Activated naive CD4-positive, alpha-beta T cell treated with anti-CD3 and anti-CD28 coated beads for 36 hours (primary cell): ENCODE data around the gene ALDH7A1. TPM values are rescaled to one million over a fixed set of nuclear protein-coding genes. Genes with fewer than 3 reads are reported as not detected.

Experiments used
- CTCF ChIA-PET: fragments of 350-600 bp; sonication (Branson Sonifier 250); formaldehyde crosslinking; loops from one replicate; lab custom pipeline; 2021; ENCODE audit warnings: antibody characterized with exemption; lab: Charles Lee
- DNase-seq: peaks from one replicate; pipeline ENCODE4 v3.0.0-alpha.2; 2020
- H3K27ac Mint-ChIP-seq: one replicate; pipeline ENCODE4 v1.8.0; 2021; ENCODE audit warnings: mild to moderate bottlenecking, mixed read lengths
- H3K27me3 Mint-ChIP-seq: one replicate; pipeline ENCODE4 v1.8.0; 2021; ENCODE audit warnings: low read depth, mixed read lengths
- H3K36me3 Mint-ChIP-seq: one replicate; pipeline ENCODE4 v1.8.0; 2021; ENCODE audit warnings: low read depth, mixed read lengths
- H3K4me1 Mint-ChIP-seq: one replicate; pipeline ENCODE4 v1.8.0; 2021; ENCODE audit warnings: low read depth, mixed read lengths
- H3K4me3 Mint-ChIP-seq: one replicate; pipeline ENCODE4 v1.8.0; 2021; ENCODE audit warnings: mild to moderate bottlenecking, moderate library complexity, mixed read lengths
- H3K9me3 Mint-ChIP-seq: one replicate; pipeline ENCODE4 v1.8.0; 2021; ENCODE audit warnings: mixed read lengths
- intact Hi-C: fragments of 100-400 bp; cut with micrococcal nuclease; formaldehyde crosslinking; loops from one replicate; pipeline ENCODE4 v1.15.1; 2023
- total RNA-seq, 2 experiments: library from RNA; stranded (reverse); gene quantifications; one replicate each; pipeline ENCODE4 v1.2.3, GENCODE V29; 2021

ALDH7A1 gene
- total RNA-seq, 2 experiments from 2014 or later = 10.3 to 11.3 TPM

DNA sequence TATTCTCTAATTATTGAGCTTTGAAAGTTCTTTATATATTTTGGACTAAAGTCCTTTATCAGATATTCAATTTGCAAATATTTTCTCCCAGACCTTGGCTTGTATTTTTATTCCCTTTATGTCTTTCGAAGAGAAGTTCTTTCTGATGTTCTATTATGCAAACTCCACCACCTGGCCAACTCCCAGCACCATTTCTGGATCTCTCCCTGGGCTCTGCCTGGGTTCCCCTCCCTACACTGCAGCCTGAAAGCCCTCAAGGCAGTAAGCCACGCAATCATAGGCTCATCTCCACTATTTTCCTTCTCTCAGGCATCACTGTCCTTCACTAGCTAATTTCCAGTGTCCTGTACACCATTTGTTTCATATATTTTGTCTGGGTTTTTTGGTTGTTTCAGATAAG, 95.7 kb downstream of the ALDH7A1 start:
- intact Hi-C loops = no loop called here
- no peaks in the 10 kb centered on the region for H3K27me3 Mint-ChIP-seq

DNA sequence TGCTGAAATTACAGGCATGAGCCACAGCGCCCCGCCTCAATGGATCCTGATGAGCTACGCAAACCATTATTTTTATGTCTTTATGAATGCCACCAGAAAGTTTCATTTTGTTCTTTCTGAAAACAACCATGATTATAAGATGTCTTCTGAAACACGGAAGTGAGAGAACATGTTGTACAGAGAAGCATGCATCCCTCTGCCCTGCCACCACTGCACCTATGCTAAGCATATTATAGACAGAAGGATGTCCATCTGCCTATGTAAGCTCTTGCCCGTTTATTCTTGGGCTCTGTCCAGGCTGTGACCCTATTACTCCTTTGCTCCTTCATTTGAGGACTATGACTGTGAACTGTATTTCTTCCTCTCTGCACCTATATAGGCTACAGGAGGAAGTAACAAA, 97.5 kb downstream of the ALDH7A1 start:
- CTCF ChIA-PET = interaction anchor here (1.0 to 4.7 kb wide), 5 partner anchors 12 to 160 kb away, joined by 3 to 35 read pairs (median 3); no protein-coding TSS in a partner anchor
- Mint-ChIP-seq H3K27ac (no peak overlapping the region), H3K4me3 (no peak overlapping the region), H3K9me3 (no peaks in the 10 kb centered on the region), H3K27me3 (no peaks in the 10 kb centered on the region), H3K4me1 (peaks cover 8% of the 10 kb centered on the region), H3K36me3 (peaks cover 2% of the 10 kb centered on the region)
- intact Hi-C loops = no loop called here
- no peak for DNase-seq

More for the DNA sequence above, 95.7 kb downstream of the ALDH7A1 start:
- H3K27ac Mint-ChIP-seq = no peak overlapping the region
- no peak overlapping the region for H3K4me3 Mint-ChIP-seq
- peaks cover 1% of the 10 kb centered on the region for H3K36me3 Mint-ChIP-seq
- peaks cover 18% of the 10 kb centered on the region for H3K4me1 Mint-ChIP-seq
- no peak for DNase-seq
- no peaks in the 10 kb centered on the region for H3K9me3 Mint-ChIP-seq
- CTCF ChIA-PET = interaction anchor here (0.6 to 4.7 kb wide), 37 partner anchors 9 to 507 kb away, joined by 3 to 83 read pairs (median 5); partner anchors contain the start of gene GRAMD2B

- Mint-ChIP-seq H3K36me3 (peaks cover 7% of the 10 kb centered on the region), H3K27me3 (no peaks in the 10 kb centered on the region), H3K9me3 (no peaks in the 10 kb centered on the region), H3K4me1 (no peaks in the 10 kb centered on the region), H3K4me3 (no peak overlapping the region), H3K27ac (no peak overlapping the region)
- CTCF ChIA-PET = interaction anchor here (1.0 kb wide), 1 partner anchor 140 kb away, joined by 3 read pairs; no protein-coding TSS in a partner anchor
- no peak for DNase-seq
- intact Hi-C loops = no loop called here
Measured at GRCh38 chr5:126494393-126494792, 100.6 kb downstream of the ALDH7A1 start.

GRCh38 chr5:126492939-126493338, 102.1 kb downstream of the ALDH7A1 start:
- H3K9me3 Mint-ChIP-seq = no peaks in the 10 kb centered on the region
- H3K4me1 Mint-ChIP-seq = no peaks in the 10 kb centered on the region
- H3K4me3 Mint-ChIP-seq = no peak overlapping the region
- H3K27me3 Mint-ChIP-seq = no peaks in the 10 kb centered on the region
- peaks cover 11% of the 10 kb centered on the region for H3K36me3 Mint-ChIP-seq
- intact Hi-C loops = loop anchor here (1.0 kb wide), 1 partner anchor 139 kb away; no protein-coding TSS in a partner anchor
- H3K27ac Mint-ChIP-seq = no peak overlapping the region
- CTCF ChIA-PET = interaction anchor here (1.4 to 7.4 kb wide), 2 partner anchors 7 to 50 kb away, joined by 3 to 39 read pairs; no protein-coding TSS in a partner anchor
- DNase-seq = peak; percentile 35

GRCh38 chr5:126490167-126490940, 104.7 kb downstream of the ALDH7A1 start:
- intact Hi-C loops = no loop called here
- H3K4me1 Mint-ChIP-seq = no peaks in the 10 kb centered on the region
- H3K27ac Mint-ChIP-seq = no peak overlapping the region
- no peaks in the 10 kb centered on the region for H3K27me3 Mint-ChIP-seq
- H3K36me3 Mint-ChIP-seq = peaks cover 22% of the 10 kb centered on the region
- CTCF ChIA-PET = interaction anchor here (0.8 to 7.4 kb wide), 3 partner anchors 10 to 50 kb away, joined by 3 to 39 read pairs (median 3); no protein-coding TSS in a partner anchor
- no peak overlapping the region for H3K4me3 Mint-ChIP-seq
- no peak for DNase-seq
- H3K9me3 Mint-ChIP-seq = no peaks in the 10 kb centered on the region

- H3K27me3 Mint-ChIP-seq = no peaks in the 10 kb centered on the region
- peaks cover 21% of the 10 kb centered on the region for H3K36me3 Mint-ChIP-seq
- no peaks in the 10 kb centered on the region for H3K9me3 Mint-ChIP-seq
- DNase-seq = no peak
- no peak overlapping the region for H3K4me3 Mint-ChIP-seq
- CTCF ChIA-PET = interaction anchor here (1.2 to 7.4 kb wide), 2 partner anchors 12 to 51 kb away, joined by 3 to 39 read pairs; no protein-coding TSS in a partner anchor
- no peaks in the 10 kb centered on the region for H3K4me1 Mint-ChIP-seq
- intact Hi-C loops = no loop called here
- H3K27ac Mint-ChIP-seq = no peak overlapping the region
Measured at GRCh38 chr5:126488443-126489065, 106.5 kb downstream of the ALDH7A1 start.

- no peaks in the 10 kb centered on the region for H3K27me3 Mint-ChIP-seq
- H3K9me3 Mint-ChIP-seq = no peaks in the 10 kb centered on the region
- intact Hi-C loops = no loop called here
- DNase-seq = no peak
- H3K27ac Mint-ChIP-seq = no peak overlapping the region
- peaks cover 28% of the 10 kb centered on the region for H3K36me3 Mint-ChIP-seq
- H3K4me3 Mint-ChIP-seq = no peak overlapping the region
- H3K4me1 Mint-ChIP-seq = no peaks in the 10 kb centered on the region
- CTCF ChIA-PET = interaction anchor here (0.5 to 7.4 kb wide), 2 partner anchors 13 to 429 kb away, joined by 3 to 39 read pairs; no protein-coding TSS in a partner anchor
Measured at GRCh38 chr5:126487596-126487995, 107.4 kb downstream of the ALDH7A1 start.

DNA sequence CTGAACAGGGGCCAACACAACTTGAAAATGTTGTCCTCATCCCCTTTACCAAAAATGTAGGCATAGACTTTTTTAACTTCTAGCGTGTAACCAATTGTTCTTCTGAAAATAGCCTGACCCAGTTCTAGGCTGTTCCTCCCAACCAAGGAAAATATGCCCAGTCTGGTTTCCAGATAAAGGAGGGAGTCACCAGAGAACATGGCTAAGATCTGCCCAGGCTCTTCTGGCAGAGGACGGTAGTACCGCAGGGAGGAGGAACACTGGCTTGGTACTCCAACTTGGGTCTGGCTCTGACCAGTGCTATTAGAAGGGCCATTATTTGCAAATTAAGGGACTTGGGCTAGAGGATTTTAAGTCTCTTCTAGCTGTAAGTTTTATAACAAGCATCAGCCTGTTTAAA, 108.7 kb downstream of the ALDH7A1 start:
- Mint-ChIP-seq H3K4me3 (no peak overlapping the region), H3K27ac (no peak overlapping the region), H3K27me3 (no peaks in the 10 kb centered on the region), H3K9me3 (no peaks in the 10 kb centered on the region), H3K4me1 (no peaks in the 10 kb centered on the region), H3K36me3 (peaks cover 24% of the 10 kb centered on the region)
- CTCF ChIA-PET = interaction anchor here (0.5 to 7.4 kb wide), 2 partner anchors 9 to 14 kb away, joined by 3 to 39 read pairs; no protein-coding TSS in a partner anchor
- DNase-seq = no peak
- intact Hi-C loops = no loop called here

DNA sequence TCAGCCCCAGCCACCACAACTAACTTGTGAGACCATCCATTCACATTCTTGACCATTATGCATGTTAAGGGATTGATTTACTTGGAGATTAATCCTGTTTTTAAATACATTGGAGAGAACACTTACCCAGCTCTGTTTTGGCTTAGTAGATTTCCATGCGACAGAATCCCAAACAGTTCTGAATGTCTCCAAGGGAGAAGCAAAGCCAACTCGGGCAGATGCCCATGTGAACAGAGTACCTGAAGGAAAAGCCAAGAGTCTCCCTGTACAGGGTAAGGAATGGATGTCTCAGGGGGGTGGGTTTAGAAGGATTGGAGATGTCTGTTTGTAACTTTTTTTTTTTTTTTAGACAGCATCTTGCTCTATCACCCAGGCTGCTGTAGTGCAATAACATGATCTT, 110.8 kb downstream of the ALDH7A1 start:
- CTCF ChIA-PET = interaction anchor here (0.6 kb wide), 1 partner anchor 129 kb away, joined by 5 read pairs; no protein-coding TSS in a partner anchor
- H3K4me3 Mint-ChIP-seq = no peak overlapping the region
- no peak for DNase-seq
- no peaks in the 10 kb centered on the region for H3K27me3 Mint-ChIP-seq
- peaks cover 36% of the 10 kb centered on the region for H3K36me3 Mint-ChIP-seq
- H3K27ac Mint-ChIP-seq = no peak overlapping the region
- H3K4me1 Mint-ChIP-seq = no peaks in the 10 kb centered on the region
- intact Hi-C loops = no loop called here
- H3K9me3 Mint-ChIP-seq = no peaks in the 10 kb centered on the region

DNA sequence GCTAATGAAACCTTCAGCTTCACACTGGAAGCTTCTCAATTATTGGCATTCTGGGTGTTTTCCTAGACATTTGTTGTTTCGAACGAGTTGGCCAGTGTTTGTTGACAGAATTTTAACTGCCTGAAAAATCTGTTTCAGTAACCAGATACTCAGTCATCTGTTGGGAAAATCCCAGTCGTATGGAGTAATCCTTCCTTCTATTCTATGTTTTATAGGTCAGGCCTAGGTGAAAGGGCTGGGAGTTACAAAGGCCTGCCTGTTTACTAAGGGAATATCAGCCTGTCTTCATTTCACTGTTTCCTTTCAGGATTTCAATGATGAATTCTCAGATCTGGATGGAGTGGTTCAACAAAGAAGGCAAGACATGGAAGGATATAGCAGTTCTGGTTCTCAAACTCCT, 111.9 kb downstream of the ALDH7A1 start:
- Mint-ChIP-seq H3K27ac (no peak overlapping the region), H3K9me3 (no peaks in the 10 kb centered on the region), H3K36me3 (peaks cover 32% of the 10 kb centered on the region), H3K4me1 (no peaks in the 10 kb centered on the region), H3K27me3 (no peaks in the 10 kb centered on the region), H3K4me3 (no peak overlapping the region)
- CTCF ChIA-PET = interaction anchor here (1.5 kb wide), 1 partner anchor 17 kb away, joined by 3 read pairs; no protein-coding TSS in a partner anchor
- DNase-seq = no peak
- intact Hi-C loops = no loop called here

- no peak for DNase-seq
- CTCF ChIA-PET = interaction anchor here (1.5 kb wide), 1 partner anchor 17 kb away, joined by 3 read pairs; no protein-coding TSS in a partner anchor
- intact Hi-C loops = no loop called here
- H3K27me3 Mint-ChIP-seq = no peaks in the 10 kb centered on the region
- H3K36me3 Mint-ChIP-seq = peaks cover 32% of the 10 kb centered on the region
- no peaks in the 10 kb centered on the region for H3K9me3 Mint-ChIP-seq
- no peak overlapping the region for H3K4me3 Mint-ChIP-seq
- H3K27ac Mint-ChIP-seq = no peak overlapping the region
- H3K4me1 Mint-ChIP-seq = no peaks in the 10 kb centered on the region
Measured at GRCh38 chr5:126482591-126482990, 112.4 kb downstream of the ALDH7A1 start.

DNA sequence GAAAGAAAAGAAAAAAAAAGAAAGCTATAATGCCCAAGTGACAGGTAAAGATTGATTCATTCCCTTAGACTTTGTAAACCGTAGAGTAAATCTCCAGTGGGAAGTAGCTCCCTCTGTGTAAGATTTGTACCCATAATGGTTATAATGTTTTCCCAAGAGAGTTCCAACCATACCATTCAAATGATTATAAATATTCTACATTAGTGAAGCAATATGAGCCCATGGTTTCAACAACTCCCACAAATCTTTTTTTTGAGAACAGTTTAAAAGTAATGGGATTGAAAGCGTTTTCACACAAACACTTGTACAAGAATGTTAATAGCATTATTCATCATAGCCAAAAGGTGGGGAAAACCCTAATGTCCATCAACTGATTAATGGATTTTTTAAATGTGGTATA, 113.8 kb downstream of the ALDH7A1 start:
- peaks cover 27% of the 10 kb centered on the region for H3K36me3 Mint-ChIP-seq
- H3K27ac Mint-ChIP-seq = no peak overlapping the region
- intact Hi-C loops = no loop called here
- no peak overlapping the region for H3K4me3 Mint-ChIP-seq
- no peak for DNase-seq
- H3K4me1 Mint-ChIP-seq = no peaks in the 10 kb centered on the region
- no peaks in the 10 kb centered on the region for H3K27me3 Mint-ChIP-seq
- CTCF ChIA-PET = interaction anchor here (0.6 kb wide), 1 partner anchor 14 kb away, joined by 3 read pairs; no protein-coding TSS in a partner anchor
- no peaks in the 10 kb centered on the region for H3K9me3 Mint-ChIP-seq
